Heart left ventricle (tissue), 13 donors: ENCODE data around the gene SIAH1.

Experiments
- CTCF ChIP-seq, 12 donors: fragments of 200-600 bp; sonication (generic) in 4 of 12; IDR thresholded peaks; one replicate each; pipeline versions ENCODE4 v1.5.0 to v1.8.0; 2018 to 2022; ENCODE audit warnings: antibody characterized with exemption in 12 of 12, mild to moderate bottlenecking in 5 of 12
- POLR2A ChIP-seq, 2 donors: fragments of 450-650 bp; IDR thresholded peaks; one replicate each; pipeline ENCODE4 v1.6.1; 2017; ENCODE audit warnings: antibody characterized with exemption in 2 of 2, mild to moderate bottlenecking in 2 of 2, moderate library complexity in 2 of 2
- donor health status: ischemic (EF 13 %, LVEDD 7.1; RV severe dilation, severe dysfunction).
- donor health status: DM: no; HTN: yes; CAD: no.
- donor health status: DM: no; HTN: no; CAD: no.
- donor health status: ischemic (EF 25% LVEDD 6.9; RV normal size, moderate dysfunction).
- donor health status: ischemic (EF 25% LVEDD 5.7; RV mildly dilated, moderate dysfunction).
- donor health status: ischemic (EF 35%, LVEDD 5.7; RV mildly dilated, moderate dysfunction).
- donor health status: nonischemic (EF 11% LVEDD 7.7; RV severe dilation, severe dysfunction).
- donor health status: DM: yes; HTN: yes; CAD: no.
- donor health status: PGD.
- donor health status: ischemic (EF 29% LVEDD 5.4; RV normal size, mild dysfunction).
- donor health status: nonischemic (EF 23%, LVEDD 6.1; RV moderate dilation, normal function).

- TF ChIP-seq CTCF (IDR thresholded peaks at IDR 0.05): no peak
- TF ChIP-seq POLR2A (IDR thresholded peaks at IDR 0.05): no peak
These were observed 54.4 kb downstream of the SIAH1 start for GRCh38 chr16:48330841-48331192.
